K562 (cell line): ENCODE data around the gene BCR.

Source experiments
- CEBPB ChIP-seq: fragments of 450-650 bp; IDR thresholded peaks from 2 replicates; pipeline ENCODE4 v1.6.1; 2016; ENCODE audit warnings: missing genetic modification characterization, missing compliant biosample characterization
- CTCF ChIP-seq, 3 experiments: IDR thresholded peaks in 2 of 3; conservative IDR thresholded peaks in 1 of 3; 2 replicates each; pipeline ENCODE4 v1.5.1; 2011 to 2012; ENCODE audit warnings: low read length in 3 of 3, mild to moderate bottlenecking in 3 of 3, control low read depth in 2 of 3, improper control_type of control experiment in 1 of 3, inconsistent platforms in 1 of 3, low read depth in 1 of 3, mixed read lengths in 1 of 3, moderate library complexity in 1 of 3; ENCODE audit not compliant: insufficient read depth in 2 of 3
- MCM5 ChIP-seq: fragments of 450-650 bp; IDR thresholded peaks from 2 replicates; pipeline ENCODE4 v1.6.1; 2016; ENCODE audit warnings: low read depth
- NFYB ChIP-seq: IDR thresholded peaks from 2 replicates; pipeline ENCODE4 v1.6.1; 2011; ENCODE audit warnings: mild to moderate bottlenecking, moderate library complexity; ENCODE audit not compliant: insufficient read length; ENCODE audit errors: extremely low read depth
- TAF1 ChIP-seq: IDR thresholded peaks from 2 replicates; pipeline ENCODE4 v1.6.1; 2011; ENCODE audit warnings: mild to moderate bottlenecking, low read length, moderate library complexity; ENCODE audit not compliant: insufficient read depth, control insufficient read depth, severe bottlenecking; ENCODE audit errors: extremely low read depth
- ZNF311 ChIP-seq: fragments of 250-450 bp; sonication (Bioruptor Pico); IDR thresholded peaks from 2 replicates; pipeline ENCODE4 v1.4.0; 2020; ENCODE audit warnings: mild to moderate bottlenecking, moderate library complexity
- ZNF354B ChIP-seq: fragments of 250-450 bp; sonication (Bioruptor Pico); IDR thresholded peaks from 2 replicates; pipeline ENCODE4 v1.4.0; 2020

GRCh38 chr22:23240639-23241389 is 60.5 kb downstream of the BCR start:
- TF ChIP-seq CTCF (IDR thresholded peaks at IDR 0.05 in 2 of 3, conservative IDR thresholded peaks at IDR 0.05 in 1 of 3; ENCODE audit: insufficient read depth in 2 of 3, low read depth in 1 of 3, low read length in 3 of 3) (no peak), ZNF311 (CRISPR knock-in tag) (no peak), TAF1 (no peak), CEBPB (tag) (no peak), MCM5 (no peak), ZNF354B (CRISPR knock-in tag) (no peak), NFYB (no peak)
